B cell (primary cell): Measurements from ENCODE around the gene GLRX. TPM values are rescaled to one million over a fixed set of nuclear protein-coding genes. Genes with fewer than 3 reads are reported as not detected.

ENCODE experiments used
- ATAC-seq: fragments of 200-7000 bp; cut with Tn5 transposase; one replicate; pipeline ENCODE4 v1.10.0; 2021; ENCODE audit warnings: low read depth, mild to moderate bottlenecking, moderate number of reproducible peaks, moderate library complexity
- CTCF ChIA-PET: fragments of 350-600 bp; sonication (Branson Sonifier 250); formaldehyde crosslinking; loops from one replicate; lab custom pipeline; 2021; ENCODE audit warnings: antibody characterized with exemption, inconsistent platforms; lab: Charles Lee
- POLR2A ChIA-PET: fragments of 350-600 bp; sonication (Branson Sonifier 250); formaldehyde crosslinking; loops from one replicate; lab custom pipeline; 2021; ENCODE audit warnings: antibody characterized with exemption; lab: Charles Lee
- DNase-seq: peaks from one replicate; pipeline ENCODE4 v3.0.0; 2013
- H2AFZ ChIP-seq: 2 replicates; pipeline ENCODE4 v1.6.1; 2012; ENCODE audit warnings: mild to moderate bottlenecking, low read depth, low read length; ENCODE audit not compliant: insufficient read depth, poor library complexity, severe bottlenecking
- H3K27ac ChIP-seq, 2 donors: 1 replicate in 1 of 2; 2 replicates in 1 of 2; pipeline ENCODE4 v1.5.1; 2012 to 2013; ENCODE audit warnings: low read length in 2 of 2, mild to moderate bottlenecking in 2 of 2, moderate library complexity in 1 of 2
- H3K27me3 ChIP-seq, 4 experiments: fragments of 200-600 bp in 1 of 4; sonication (generic) in 1 of 4; replicated peaks in 1 of 4; 1 replicate in 2 of 4; 2 replicates in 2 of 4; pipeline versions ENCODE4 v1.6.1 to v1.7.0; 2013 to 2016; ENCODE audit warnings: low read length in 3 of 4, mild to moderate bottlenecking in 2 of 4, mixed read lengths in 1 of 4, moderate library complexity in 1 of 4; ENCODE audit not compliant: insufficient read depth in 4 of 4, control insufficient read depth in 3 of 4; ENCODE audit errors: control extremely low read depth in 1 of 4
- H3K36me3 ChIP-seq, 2 experiments: replicated peaks in 1 of 2; 1 replicate in 1 of 2; 2 replicates in 1 of 2; pipeline versions ENCODE4 v1.6.1 to v1.7.1; 2013; ENCODE audit warnings: low read length in 1 of 2; ENCODE audit not compliant: insufficient read depth in 2 of 2, control insufficient read depth in 1 of 2; ENCODE audit errors: control extremely low read depth in 1 of 2, extremely low read depth in 1 of 2
- H3K4me1 ChIP-seq, 2 donors: fragments of 200-600 bp in 1 of 2; sonication (generic) in 1 of 2; 1 replicate in 1 of 2; 2 replicates in 1 of 2; pipeline versions ENCODE4 v1.5.1 to v1.6.1; 2013 to 2017; ENCODE audit warnings: low read length in 2 of 2; ENCODE audit not compliant: control insufficient read depth in 2 of 2, insufficient read depth in 2 of 2
- H3K4me2 ChIP-seq: replicated peaks from 2 replicates; pipeline ENCODE3; 2012; ENCODE audit warnings: mild to moderate bottlenecking, low read depth, low read length; ENCODE audit not compliant: poor library complexity, severe bottlenecking
- H3K4me3 ChIP-seq, 5 experiments: fragments of 200-600 bp in 1 of 5; sonication (generic) in 1 of 5; 1 replicate in 3 of 5; 2 replicates in 2 of 5; pipeline versions ENCODE4 v1.5.1 to v1.7.0; 2011 to 2016; ENCODE audit warnings: low read length in 4 of 5, mild to moderate bottlenecking in 4 of 5, low read depth in 2 of 5, control low read depth in 1 of 5, moderate library complexity in 1 of 5; ENCODE audit not compliant: insufficient read depth in 1 of 5; ENCODE audit errors: control extremely low read depth in 1 of 5, extremely low read depth in 1 of 5
- H3K79me2 ChIP-seq: fragments of 200-600 bp; sonication (generic); one replicate; pipeline ENCODE4 v1.6.0; 2016; ENCODE audit warnings: low read length; ENCODE audit not compliant: control insufficient read depth, insufficient read depth
- H3K9ac ChIP-seq: fragments of 200-600 bp; sonication (generic); 2 replicates; pipeline ENCODE4 v1.6.1; 2017; ENCODE audit warnings: mild to moderate bottlenecking, low read length, moderate library complexity
- H3K9me3 ChIP-seq, 3 donors: one replicate each; pipeline versions ENCODE4 v1.6.1 to v1.7.1; 2013; ENCODE audit warnings: low read length in 2 of 3; ENCODE audit not compliant: control insufficient read depth in 2 of 3, insufficient read depth in 1 of 3; ENCODE audit errors: control extremely low read depth in 1 of 3
- H4K20me1 ChIP-seq: 2 replicates; pipeline ENCODE4 v1.6.0; 2012; ENCODE audit warnings: mild to moderate bottlenecking, low read length; ENCODE audit not compliant: insufficient read depth, control insufficient read depth, poor library complexity, severe bottlenecking
- H3K27ac Mint-ChIP-seq: one replicate; pipeline ENCODE4 v1.8.0; 2021; ENCODE audit warnings: mixed read lengths
- H3K27me3 Mint-ChIP-seq: one replicate; pipeline ENCODE4 v1.8.0; 2021; ENCODE audit warnings: mixed read lengths
- H3K4me1 Mint-ChIP-seq: one replicate; pipeline ENCODE4 v1.8.0; 2021; ENCODE audit warnings: mixed read lengths
- H3K4me3 Mint-ChIP-seq: one replicate; pipeline ENCODE4 v1.8.0; 2021; ENCODE audit warnings: mixed read lengths
- H3K9me3 Mint-ChIP-seq: one replicate; pipeline ENCODE4 v1.8.0; 2022; ENCODE audit warnings: mixed read lengths; ENCODE audit not compliant: insufficient read depth
- CTCF ChIP-seq: fragments of 200-600 bp; IDR thresholded peaks from one replicate; pipeline ENCODE4 v1.8.0; 2022; ENCODE audit warnings: antibody characterized with exemption, mild to moderate bottlenecking
- EZH2 ChIP-seq: IDR thresholded peaks from 2 replicates; pipeline ENCODE4 v1.6.1; 2012; ENCODE audit warnings: borderline replicate concordance, low read depth, mild to moderate bottlenecking, moderate library complexity, low read length; ENCODE audit not compliant: insufficient read depth, poor library complexity, severe bottlenecking
- WGBS: methylation state at CpG from one replicate; pipeline ENCODE4 v1.1.5; 2013; ENCODE audit warnings: missing lambda C conversion rate; ENCODE audit not compliant: insufficient coverage; 5-methylcytosine and 5-hydroxymethylcytosine counted together
- intact Hi-C: fragments of 100-400 bp; cut with micrococcal nuclease; formaldehyde crosslinking; loops from one replicate; pipeline ENCODE4 v1.10.0; 2022
- polyA plus RNA-seq: library from polyadenylated mRNA; depleted of rRNA; stranded (reverse); fragments of >200 nt; gene quantifications from 2 replicates; pipeline ENCODE4 v1.2.3, GENCODE V29; 2012
- total RNA-seq, 2 donors: library from RNA; stranded (reverse); fragments of 120-200 nt in 1 of 2; gene quantifications; 1 replicate in 1 of 2; 2 replicates in 1 of 2; pipeline versions ENCODE4 v1.2.3 to v1.2.4, GENCODE V29; 2013 to 2022

GLRX gene
- total and polyA plus RNA-seq, 2 donors (not counting 1 experiment from before 2014, with no cell fraction given), result 44.6 to 54.8 TPM

- peak; percentile 77 for DNase-seq
- H3K36me3 ChIP-seq, result no peaks in the 10 kb centered on the region
- intact Hi-C loops, result loop anchor here (1.0 to 2.0 kb wide), 5 partner anchors 20 to 199 kb away; partner anchors contain the start of gene GLRX
- ATAC-seq, result peak; percentile 86
- H3K4me1 ChIP-seq, result peaks cover 16 to 18% of the 10 kb centered on the region in 2 donors
- Mint-ChIP-seq H3K4me3 (peak overlapping the region; percentile 82), H3K9me3 (no peaks in the 10 kb centered on the region), H3K27ac (peak overlapping the region; percentile 92), H3K4me1 (peaks cover 30% of the 10 kb centered on the region), H3K27me3 (no peaks in the 10 kb centered on the region)
- ChIA-PET CTCF (interaction anchor here (0.8 to 22.8 kb wide), 14 partner anchors 8 to 208 kb away, joined by 3 to 748 read pairs (median 6); partner anchors contain the start of genes ELL2, GLRX and RFESD), POLR2A (interaction anchor here (0.7 to 0.9 kb wide), 4 partner anchors 10 to 62 kb away, joined by 4 to 10 read pairs (median 6); no protein-coding TSS in a partner anchor)
- H2AFZ ChIP-seq, result peak overlapping the region; percentile 74
- H3K9ac ChIP-seq, result peak overlapping the region; percentile 24
- no peaks in the 10 kb centered on the region for H4K20me1 ChIP-seq
- no peaks in the 10 kb centered on the region for H3K27me3 ChIP-seq
- 21% methylated on average over 11 of the region's 11 CpGs for WGBS
- peak overlapping the region; percentile 58 for H3K4me2 ChIP-seq
- TF ChIP-seq EZH2 (no peak), CTCF (no peak)
- no peaks in the 10 kb centered on the region for H3K9me3 ChIP-seq
- H3K4me3 ChIP-seq, result peak overlapping the region in 1 of 5 experiments; percentile 24
- no peaks in the 10 kb centered on the region for H3K79me2 ChIP-seq
- peak overlapping the region in 1 of 2 donors; percentile 10 for H3K27ac ChIP-seq
Measured at GRCh38 chr5:95842854-95843544, 20.5 kb upstream of the GLRX start.
